Measurements from ENCODE around the gene BCAP29.

GRCh38 chr7:107597953-107598352 is 17.9 kb downstream of the BCAP29 start:
- no peak for TF ChIP-seq EZH2phosphoT487 (conservative IDR thresholded peaks at IDR 0.05; ENCODE audit: low read length)
- TF ChIP-seq CTCF (IDR thresholded peaks at IDR 0.05; ENCODE audit: insufficient read depth, low read length, poor library complexity, severe bottlenecking): no peak

Data from SU-DHL-6 (cell line).